Hepatocyte (in vitro differentiated cells): Measurements from ENCODE around the gene MTX1.

Experiments
- CTCF ChIP-seq: fragments of 200-600 bp; sonication (generic); IDR thresholded peaks from 2 replicates; pipeline ENCODE4 v1.5.1; 2016; ENCODE audit warnings: antibody characterized with exemption, mild to moderate bottlenecking; ENCODE audit not compliant: poor library complexity
- EZH2 ChIP-seq: fragments of 200-600 bp; sonication (generic); IDR thresholded peaks from 2 replicates; pipeline ENCODE4 v1.6.1; 2016; ENCODE audit warnings: antibody characterized with exemption, mild to moderate bottlenecking, borderline replicate concordance
- EZH2phosphoT487 ChIP-seq: fragments of 200-600 bp; sonication (generic); IDR thresholded peaks from one replicate; pipeline ENCODE4 v1.6.1; 2018; ENCODE audit warnings: antibody characterized with exemption, mild to moderate bottlenecking, low read depth, moderate library complexity; ENCODE audit not compliant: unreplicated experiment, severe bottlenecking

GRCh38 chr1:155209312-155209721 is 822 bp downstream of the MTX1 start:
- TF ChIP-seq EZH2 (no peak), CTCF (no peak), EZH2phosphoT487 (no peak)
